ENCODE measurements around the gene KLC1.

- no peak for TF ChIP-seq EP300 (IDR thresholded peaks at IDR 0.05)
- TF ChIP-seq CTCF (IDR thresholded peaks at IDR 0.05): no peak
- no peak for TF ChIP-seq POLR2AphosphoS5 (IDR thresholded peaks at IDR 0.05)
Measured at GRCh38 chr14:103687712-103688111, 58.7 kb downstream of the KLC1 start.
